SK-N-SH treated with all-trans-retinoic acid at 6 μM for 48 hours (cell line): ENCODE data around the gene CHPF2.

Experiments used
- ATAC-seq: fragments of 200-7000 bp; cut with Tn5 transposase; 3 replicates; pipeline ENCODE4 v1.9.1; 2020; ENCODE audit warnings: mild to moderate bottlenecking, moderate library complexity
- ARNTL ChIP-seq: fragments of 450-650 bp; formaldehyde crosslinking; IDR thresholded peaks from 2 replicates; pipeline ENCODE4 v1.5.0; 2020; ENCODE audit warnings: low read depth, mild to moderate bottlenecking, moderate library complexity, borderline replicate concordance
- BACH2 ChIP-seq: fragments of 250-450 bp; sonication (Bioruptor Pico); IDR thresholded peaks from 2 replicates; pipeline ENCODE4 v1.9.0; 2021; ENCODE audit warnings: mild to moderate bottlenecking, borderline replicate concordance
- CSDC2 ChIP-seq: fragments of 250-450 bp; sonication (Bioruptor Pico); IDR thresholded peaks from 2 replicates; pipeline ENCODE4 v1.5.0; 2020; ENCODE audit warnings: mild to moderate bottlenecking, moderate library complexity
- ESRRG ChIP-seq: fragments of 250-450 bp; sonication (Bioruptor Pico); IDR thresholded peaks from 2 replicates; pipeline ENCODE4 v1.6.1; 2021; ENCODE audit warnings: mild to moderate bottlenecking
- GLIS3 ChIP-seq: fragments of 250-450 bp; sonication (Bioruptor Pico); IDR thresholded peaks from 2 replicates; pipeline ENCODE4 v1.5.0; 2020; ENCODE audit warnings: mild to moderate bottlenecking, moderate library complexity
- PPARA ChIP-seq: fragments of 250-450 bp; sonication (Bioruptor Pico); IDR thresholded peaks from 2 replicates; pipeline ENCODE4 v1.5.0; 2020; ENCODE audit warnings: mild to moderate bottlenecking, borderline replicate concordance
- RARB ChIP-seq: fragments of 250-450 bp; sonication (Bioruptor Pico); IDR thresholded peaks from 2 replicates; pipeline ENCODE4 v1.8.0; 2021; ENCODE audit warnings: mild to moderate bottlenecking, moderate library complexity
- SNAI2 ChIP-seq: fragments of 250-450 bp; sonication (Bioruptor Pico); IDR thresholded peaks from 2 replicates; pipeline ENCODE4 v1.5.0; 2020; ENCODE audit warnings: mild to moderate bottlenecking, moderate library complexity
- TCF4 ChIP-seq: fragments of 250-450 bp; sonication (Bioruptor Pico); IDR thresholded peaks from 2 replicates; pipeline ENCODE4 v1.8.0; 2021; ENCODE audit warnings: mild to moderate bottlenecking, moderate library complexity, borderline replicate concordance
- TOX ChIP-seq: fragments of 250-450 bp; sonication (Bioruptor Pico); IDR thresholded peaks from 2 replicates; pipeline ENCODE4 v1.8.0; 2021; ENCODE audit warnings: mild to moderate bottlenecking, moderate library complexity, borderline replicate concordance
- ZFP3 ChIP-seq: fragments of 250-450 bp; sonication (Bioruptor Pico); IDR thresholded peaks from 2 replicates; pipeline ENCODE4 v1.5.0; 2020; ENCODE audit warnings: mild to moderate bottlenecking, moderate library complexity
- ZFP30 ChIP-seq: fragments of 450-650 bp; formaldehyde crosslinking; IDR thresholded peaks from 2 replicates; pipeline ENCODE4 v1.5.0; 2022; ENCODE audit warnings: mild to moderate bottlenecking, moderate library complexity
- ZNF565 ChIP-seq: fragments of 450-650 bp; formaldehyde crosslinking; conservative IDR thresholded peaks from 2 replicates; pipeline ENCODE4 v1.5.0; 2020; ENCODE audit warnings: low read depth, mild to moderate bottlenecking, moderate library complexity
- ZNF70 ChIP-seq: fragments of 450-650 bp; formaldehyde crosslinking; IDR thresholded peaks from 2 replicates; pipeline ENCODE4 v1.5.0; 2020; ENCODE audit warnings: mild to moderate bottlenecking, moderate library complexity
- TF ChIP-seq, protein P1 (sequence below): fragments of 250-450 bp; sonication (Bioruptor Pico); IDR thresholded peaks from 2 replicates; pipeline ENCODE4 v1.5.1; 2021; ENCODE audit warnings: mild to moderate bottlenecking, moderate library complexity
- TF ChIP-seq, protein P2 (sequence below): fragments of 250-450 bp; sonication (Bioruptor Pico); IDR thresholded peaks from 2 replicates; pipeline ENCODE4 v1.8.0; 2021; ENCODE audit warnings: low read depth, mild to moderate bottlenecking, moderate library complexity, borderline replicate concordance
- TF ChIP-seq, protein P3 (sequence below): fragments of 250-450 bp; sonication (Bioruptor Pico); IDR thresholded peaks from 2 replicates; pipeline ENCODE4 v1.5.0; 2020; ENCODE audit warnings: mild to moderate bottlenecking, moderate library complexity
- TF ChIP-seq, protein P4 (sequence below): fragments of 250-450 bp; sonication (Bioruptor Pico); IDR thresholded peaks from 2 replicates; pipeline ENCODE4 v1.8.0; 2020; ENCODE audit warnings: mild to moderate bottlenecking, moderate library complexity, borderline replicate concordance
- TF ChIP-seq, protein P5 (sequence below): fragments of 250-450 bp; sonication (Bioruptor Pico); IDR thresholded peaks from 2 replicates; pipeline ENCODE4 v1.5.1; 2020; ENCODE audit warnings: low read depth, mild to moderate bottlenecking, moderate library complexity

Gene CHPF2

DNA sequence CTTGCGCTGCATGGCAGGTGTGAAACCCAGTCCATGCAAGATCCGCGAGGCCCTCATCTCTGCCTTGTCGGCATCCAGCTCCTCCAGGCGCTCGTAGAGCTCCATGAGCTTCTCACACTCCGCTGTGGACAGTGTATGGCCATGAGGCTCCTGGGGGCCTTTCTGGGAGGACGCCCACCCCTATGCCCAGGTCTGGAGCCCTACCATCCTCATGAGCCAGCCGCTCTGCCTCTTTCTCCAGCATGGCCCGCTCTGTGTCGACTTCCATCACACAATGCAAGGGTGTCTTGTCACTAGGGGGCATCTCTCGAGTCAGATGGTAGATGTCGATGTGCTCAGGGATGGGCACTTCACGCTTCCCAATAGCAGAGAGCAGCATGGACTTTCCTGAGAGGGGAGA, 8.6 kb upstream of the CHPF2 start:
- no peak for ATAC-seq
- TF ChIP-seq GLIS3 (CRISPR knock-in tag) (no peak), SNAI2 (CRISPR knock-in tag) (no peak), RARB (CRISPR knock-in tag) (no peak), ZFP3 (no peak), CSDC2 (CRISPR knock-in tag) (no peak), TCF4 (CRISPR knock-in tag) (no peak), ARNTL (no peak), ZNF565 (no peak), BACH2 (CRISPR knock-in tag) (no peak), TOX (CRISPR knock-in tag) (no peak), ZFP30 (CRISPR knock-in tag) (no peak), PPARA (no peak)
- TF ChIP-seq, protein P1, sequence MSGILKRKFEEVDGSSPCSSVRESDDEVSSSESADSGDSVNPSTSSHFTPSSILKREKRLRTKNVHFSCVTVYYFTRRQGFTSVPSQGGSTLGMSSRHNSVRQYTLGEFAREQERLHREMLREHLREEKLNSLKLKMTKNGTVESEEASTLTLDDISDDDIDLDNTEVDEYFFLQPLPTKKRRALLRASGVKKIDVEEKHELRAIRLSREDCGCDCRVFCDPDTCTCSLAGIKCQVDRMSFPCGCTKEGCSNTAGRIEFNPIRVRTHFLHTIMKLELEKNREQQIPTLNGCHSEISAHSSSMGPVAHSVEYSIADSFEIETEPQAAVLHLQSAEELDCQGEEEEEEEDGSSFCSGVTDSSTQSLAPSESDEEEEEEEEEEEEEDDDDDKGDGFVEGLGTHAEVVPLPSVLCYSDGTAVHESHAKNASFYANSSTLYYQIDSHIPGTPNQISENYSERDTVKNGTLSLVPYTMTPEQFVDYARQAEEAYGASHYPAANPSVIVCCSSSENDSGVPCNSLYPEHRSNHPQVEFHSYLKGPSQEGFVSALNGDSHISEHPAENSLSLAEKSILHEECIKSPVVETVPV (CRISPR knock-in tag), result no peak
- TF ChIP-seq, protein P2, sequence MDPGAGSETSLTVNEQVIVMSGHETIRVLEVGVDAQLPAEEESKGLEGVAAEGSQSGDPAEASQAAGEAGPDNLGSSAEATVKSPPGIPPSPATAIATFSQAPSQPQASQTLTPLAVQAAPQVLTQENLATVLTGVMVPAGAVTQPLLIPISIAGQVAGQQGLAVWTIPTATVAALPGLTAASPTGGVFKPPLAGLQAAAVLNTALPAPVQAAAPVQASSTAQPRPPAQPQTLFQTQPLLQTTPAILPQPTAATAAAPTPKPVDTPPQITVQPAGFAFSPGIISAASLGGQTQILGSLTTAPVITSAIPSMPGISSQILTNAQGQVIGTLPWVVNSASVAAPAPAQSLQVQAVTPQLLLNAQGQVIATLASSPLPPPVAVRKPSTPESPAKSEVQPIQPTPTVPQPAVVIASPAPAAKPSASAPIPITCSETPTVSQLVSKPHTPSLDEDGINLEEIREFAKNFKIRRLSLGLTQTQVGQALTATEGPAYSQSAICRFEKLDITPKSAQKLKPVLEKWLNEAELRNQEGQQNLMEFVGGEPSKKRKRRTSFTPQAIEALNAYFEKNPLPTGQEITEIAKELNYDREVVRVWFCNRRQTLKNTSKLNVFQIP (CRISPR knock-in tag), result no peak
- TF ChIP-seq, protein P3, sequence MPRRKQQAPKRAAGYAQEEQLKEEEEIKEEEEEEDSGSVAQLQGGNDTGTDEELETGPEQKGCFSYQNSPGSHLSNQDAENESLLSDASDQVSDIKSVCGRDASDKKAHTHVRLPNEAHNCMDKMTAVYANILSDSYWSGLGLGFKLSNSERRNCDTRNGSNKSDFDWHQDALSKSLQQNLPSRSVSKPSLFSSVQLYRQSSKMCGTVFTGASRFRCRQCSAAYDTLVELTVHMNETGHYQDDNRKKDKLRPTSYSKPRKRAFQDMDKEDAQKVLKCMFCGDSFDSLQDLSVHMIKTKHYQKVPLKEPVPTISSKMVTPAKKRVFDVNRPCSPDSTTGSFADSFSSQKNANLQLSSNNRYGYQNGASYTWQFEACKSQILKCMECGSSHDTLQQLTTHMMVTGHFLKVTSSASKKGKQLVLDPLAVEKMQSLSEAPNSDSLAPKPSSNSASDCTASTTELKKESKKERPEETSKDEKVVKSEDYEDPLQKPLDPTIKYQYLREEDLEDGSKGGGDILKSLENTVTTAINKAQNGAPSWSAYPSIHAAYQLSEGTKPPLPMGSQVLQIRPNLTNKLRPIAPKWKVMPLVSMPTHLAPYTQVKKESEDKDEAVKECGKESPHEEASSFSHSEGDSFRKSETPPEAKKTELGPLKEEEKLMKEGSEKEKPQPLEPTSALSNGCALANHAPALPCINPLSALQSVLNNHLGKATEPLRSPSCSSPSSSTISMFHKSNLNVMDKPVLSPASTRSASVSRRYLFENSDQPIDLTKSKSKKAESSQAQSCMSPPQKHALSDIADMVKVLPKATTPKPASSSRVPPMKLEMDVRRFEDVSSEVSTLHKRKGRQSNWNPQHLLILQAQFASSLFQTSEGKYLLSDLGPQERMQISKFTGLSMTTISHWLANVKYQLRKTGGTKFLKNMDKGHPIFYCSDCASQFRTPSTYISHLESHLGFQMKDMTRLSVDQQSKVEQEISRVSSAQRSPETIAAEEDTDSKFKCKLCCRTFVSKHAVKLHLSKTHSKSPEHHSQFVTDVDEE, result no peak
- TF ChIP-seq, protein P4, sequence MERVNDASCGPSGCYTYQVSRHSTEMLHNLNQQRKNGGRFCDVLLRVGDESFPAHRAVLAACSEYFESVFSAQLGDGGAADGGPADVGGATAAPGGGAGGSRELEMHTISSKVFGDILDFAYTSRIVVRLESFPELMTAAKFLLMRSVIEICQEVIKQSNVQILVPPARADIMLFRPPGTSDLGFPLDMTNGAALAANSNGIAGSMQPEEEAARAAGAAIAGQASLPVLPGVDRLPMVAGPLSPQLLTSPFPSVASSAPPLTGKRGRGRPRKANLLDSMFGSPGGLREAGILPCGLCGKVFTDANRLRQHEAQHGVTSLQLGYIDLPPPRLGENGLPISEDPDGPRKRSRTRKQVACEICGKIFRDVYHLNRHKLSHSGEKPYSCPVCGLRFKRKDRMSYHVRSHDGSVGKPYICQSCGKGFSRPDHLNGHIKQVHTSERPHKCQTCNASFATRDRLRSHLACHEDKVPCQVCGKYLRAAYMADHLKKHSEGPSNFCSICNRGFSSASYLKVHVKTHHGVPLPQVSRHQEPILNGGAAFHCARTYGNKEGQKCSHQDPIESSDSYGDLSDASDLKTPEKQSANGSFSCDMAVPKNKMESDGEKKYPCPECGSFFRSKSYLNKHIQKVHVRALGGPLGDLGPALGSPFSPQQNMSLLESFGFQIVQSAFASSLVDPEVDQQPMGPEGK (CRISPR knock-in tag), result no peak
- TF ChIP-seq, protein P5, sequence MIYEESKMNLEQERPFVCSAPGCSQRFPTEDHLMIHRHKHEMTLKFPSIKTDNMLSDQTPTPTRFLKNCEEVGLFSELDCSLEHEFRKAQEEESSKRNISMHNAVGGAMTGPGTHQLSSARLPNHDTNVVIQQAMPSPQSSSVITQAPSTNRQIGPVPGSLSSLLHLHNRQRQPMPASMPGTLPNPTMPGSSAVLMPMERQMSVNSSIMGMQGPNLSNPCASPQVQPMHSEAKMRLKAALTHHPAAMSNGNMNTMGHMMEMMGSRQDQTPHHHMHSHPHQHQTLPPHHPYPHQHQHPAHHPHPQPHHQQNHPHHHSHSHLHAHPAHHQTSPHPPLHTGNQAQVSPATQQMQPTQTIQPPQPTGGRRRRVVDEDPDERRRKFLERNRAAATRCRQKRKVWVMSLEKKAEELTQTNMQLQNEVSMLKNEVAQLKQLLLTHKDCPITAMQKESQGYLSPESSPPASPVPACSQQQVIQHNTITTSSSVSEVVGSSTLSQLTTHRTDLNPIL (CRISPR knock-in tag), result no peak

DNA sequence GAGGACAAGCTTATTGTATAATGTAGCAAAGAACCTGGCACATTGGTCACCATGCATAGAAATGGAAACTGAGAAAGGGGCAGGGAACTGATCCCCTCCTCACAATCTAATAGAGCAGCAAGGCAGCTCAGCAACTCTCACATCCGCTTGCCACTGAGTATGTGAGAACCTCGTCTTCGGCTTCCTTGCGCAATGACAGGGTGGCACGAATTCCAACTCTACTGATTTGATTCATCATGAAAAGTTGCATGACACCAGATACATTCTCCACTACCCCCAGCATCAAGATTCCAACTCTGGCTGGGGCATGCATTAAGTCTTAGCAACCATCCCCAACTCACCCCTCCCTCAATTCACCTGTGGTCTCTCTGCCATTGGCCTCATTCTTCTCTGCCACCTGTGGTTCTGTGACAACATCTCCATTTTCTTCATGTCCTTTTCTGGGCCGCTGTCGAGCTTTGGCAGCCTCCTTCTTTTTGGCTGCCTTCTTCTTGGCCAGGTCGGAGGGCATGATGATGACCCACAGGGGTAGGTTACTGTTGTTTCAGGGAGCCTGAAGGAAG, 6.3 kb upstream of the CHPF2 start:
- no peak for ATAC-seq
- TF ChIP-seq SNAI2 (CRISPR knock-in tag), result no peak
- TF ChIP-seq ARNTL, result no peak
- no peak for TF ChIP-seq GLIS3 (CRISPR knock-in tag)
- no peak for TF ChIP-seq ZFP3
- no peak for TF ChIP-seq ZNF70 (CRISPR knock-in tag)
- no peak for TF ChIP-seq ESRRG (CRISPR knock-in tag)
- TF ChIP-seq, protein P4 (CRISPR knock-in tag), result no peak

DNA sequence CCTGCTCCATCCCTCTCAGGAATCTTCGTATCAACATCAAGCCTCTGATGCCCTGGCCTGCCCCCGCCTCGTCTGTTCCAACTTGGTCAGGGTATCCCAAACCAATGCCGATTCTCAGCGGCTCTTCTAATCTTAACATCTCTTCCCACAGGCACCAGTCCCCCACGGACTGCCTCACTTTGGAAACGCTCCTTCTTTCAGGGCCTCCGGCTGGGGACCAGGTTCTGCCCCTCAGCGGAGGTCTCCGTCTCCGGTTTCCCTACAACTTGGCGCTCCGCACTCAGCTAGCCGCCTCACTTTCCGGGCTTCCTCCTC, 5.8 kb upstream of the CHPF2 start:
- TF ChIP-seq ZFP3 (0 out of 2 replicates have a peak, but pooled peaks have one; percentile 89), ZFP30 (CRISPR knock-in tag) (no peak)
- TF ChIP-seq, protein P2 (CRISPR knock-in tag), result no peak
- ATAC-seq, result peak; percentile 2
